Keratinocyte (primary cell): ENCODE data around the gene VOPP1.

ENCODE experiments used
- CTCF ChIP-seq, 3 experiments: IDR thresholded peaks in 1 of 3; conservative IDR thresholded peaks in 1 of 3; optimal IDR thresholded peaks in 1 of 3; 2 replicates in 2 of 3; 3 replicates in 1 of 3; pipeline versions ENCODE3 to v1.5.1; 2011; ENCODE audit warnings: low read length in 3 of 3, mild to moderate bottlenecking in 3 of 3, moderate library complexity in 2 of 3, control low read depth in 1 of 3, inconsistent platforms in 1 of 3; ENCODE audit not compliant: insufficient read depth in 2 of 3; ENCODE audit errors: extremely low read depth in 1 of 3
- EZH2 ChIP-seq: IDR thresholded peaks from one replicate; pipeline ENCODE4 v1.6.1; 2012; ENCODE audit warnings: inconsistent platforms, mild to moderate bottlenecking, low read length, moderate library complexity

GRCh38 chr7:55507743-55508142 is 64.6 kb downstream of the VOPP1 start:
- TF ChIP-seq CTCF (optimal IDR thresholded peaks at IDR 0.05 in 1 of 3, IDR thresholded peaks at IDR 0.05 in 1 of 3, conservative IDR thresholded peaks at IDR 0.05 in 1 of 3; ENCODE audit: extremely low read depth in 1 of 3, insufficient read depth in 2 of 3, low read length in 3 of 3) = no peak
- TF ChIP-seq EZH2 = no peak
